Measurements from ENCODE around the gene ABL1. TPM values are rescaled to one million over a fixed set of nuclear protein-coding genes. Genes with fewer than 3 reads are reported as not detected.

Gene ABL1
- total RNA-seq: 52.1 TPM
- long read RNA-seq, full-length matches to known transcripts: 3 of 49 reads
- long read RNA-seq, partial matches to known transcripts: 45 of 49 reads
- long read RNA-seq, other reads (novel, unspliced or antisense): 1 of 49 reads

- no peak for TF ChIP-seq CTCF (IDR thresholded peaks at IDR 0.05)
- Histone ChIP-seq H3K27ac (peak within 1 kb of the TSS; percentile 89), H3K4me1 (peaks cover 45% of the 10 kb centered on the region), H3K36me3 (no peaks in the 10 kb centered on the region), H3K27me3 (no peaks in the 10 kb centered on the region), H3K4me3 (peak within 1 kb of the TSS; percentile 69), H3K9me3 (no peaks in the 10 kb centered on the region)
- intact Hi-C loops (cut with DNase I): no loop called here
- DNase-seq (peak; percentile 89), ATAC-seq (peak; percentile 94)
These were observed at the start of gene ABL1 for GRCh38 chr9:130834371-130835336. Gene ABL1, plus strand, starts transcription at chr9:130835254. Its CDS starts 193 bp downstream, at chr9:130835447.

- intact Hi-C loops (cut with DNase I): no loop called here
- no peaks in the 10 kb centered on the region for H3K9me3 ChIP-seq
- TF ChIP-seq CTCF (IDR thresholded peaks at IDR 0.05): no peak
- H3K4me3 ChIP-seq: no peak overlapping the region
- H3K36me3 ChIP-seq: no peaks in the 10 kb centered on the region
- DNase-seq: no peak
- H3K27me3 ChIP-seq: no peaks in the 10 kb centered on the region
- no peak for ATAC-seq
- peaks cover 14% of the 10 kb centered on the region for H3K4me1 ChIP-seq
- H3K27ac ChIP-seq: no peak overlapping the region
These were observed 49.0 kb upstream of the ABL1 start for GRCh38 chr9:130785940-130786508.

- ATAC-seq: no peak
- DNase-seq: no peak
- no peaks in the 10 kb centered on the region for H3K36me3 ChIP-seq
- no peaks in the 10 kb centered on the region for H3K9me3 ChIP-seq
- no peaks in the 10 kb centered on the region for H3K27me3 ChIP-seq
- no peak for TF ChIP-seq CTCF (IDR thresholded peaks at IDR 0.05)
- H3K27ac ChIP-seq: no peak overlapping the region
- no peak overlapping the region for H3K4me3 ChIP-seq
- peaks cover 9% of the 10 kb centered on the region for H3K4me1 ChIP-seq
- intact Hi-C loops (cut with DNase I): no loop called here
These were observed 48.5 kb upstream of the ABL1 start for GRCh38 chr9:130786526-130786925.

DNA sequence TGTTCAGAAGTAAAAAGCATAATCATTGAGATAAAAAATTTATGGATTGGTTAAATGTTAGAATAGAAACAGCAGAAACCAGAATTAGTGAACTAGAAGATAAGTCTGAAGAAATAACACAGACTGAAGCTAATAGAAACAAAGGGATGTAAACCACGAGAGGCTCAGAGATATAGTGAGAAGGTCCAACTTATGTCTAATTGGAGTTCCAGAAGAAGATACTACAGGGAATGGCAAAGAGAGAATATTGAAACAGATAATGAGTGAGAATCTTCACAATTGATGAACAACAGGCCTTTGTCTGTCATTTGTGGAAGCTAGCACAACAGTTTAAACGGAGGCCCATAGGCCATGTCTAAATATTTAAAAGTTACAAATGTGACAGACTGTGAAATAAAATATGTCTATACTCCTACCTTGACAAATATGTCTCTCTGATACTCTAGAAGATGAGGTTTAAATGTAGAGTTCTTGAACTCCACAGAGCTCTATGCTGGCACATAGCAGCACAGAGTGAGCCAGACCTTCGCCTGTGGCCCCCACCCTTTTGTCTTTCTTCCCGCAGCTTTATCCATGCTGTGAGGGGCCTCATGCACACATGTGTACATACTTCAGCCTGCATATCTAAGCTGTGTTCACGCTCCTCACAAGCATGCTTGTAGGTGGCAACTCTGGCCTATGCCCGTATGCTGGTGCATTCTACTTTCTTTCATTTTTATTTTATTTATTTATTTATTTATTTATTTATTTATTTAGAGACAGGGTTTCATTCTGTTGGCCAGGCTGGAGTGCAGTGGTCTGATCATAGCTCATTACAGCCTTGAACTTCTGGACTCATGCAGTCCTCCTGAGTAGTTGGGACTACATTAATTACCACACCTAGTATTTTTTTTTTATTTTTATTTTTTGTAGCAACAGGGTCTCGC lies 45.0 kb upstream of the ABL1 start:
- Histone ChIP-seq H3K9me3 (no peaks in the 10 kb centered on the region), H3K36me3 (no peaks in the 10 kb centered on the region), H3K4me3 (no peak overlapping the region), H3K27me3 (no peaks in the 10 kb centered on the region), H3K27ac (no peak overlapping the region), H3K4me1 (peaks cover 6% of the 10 kb centered on the region)
- no peak for TF ChIP-seq CTCF (IDR thresholded peaks at IDR 0.05)
- no peak for ATAC-seq
- intact Hi-C loops (cut with DNase I): no loop called here
- DNase-seq: no peak

DNA sequence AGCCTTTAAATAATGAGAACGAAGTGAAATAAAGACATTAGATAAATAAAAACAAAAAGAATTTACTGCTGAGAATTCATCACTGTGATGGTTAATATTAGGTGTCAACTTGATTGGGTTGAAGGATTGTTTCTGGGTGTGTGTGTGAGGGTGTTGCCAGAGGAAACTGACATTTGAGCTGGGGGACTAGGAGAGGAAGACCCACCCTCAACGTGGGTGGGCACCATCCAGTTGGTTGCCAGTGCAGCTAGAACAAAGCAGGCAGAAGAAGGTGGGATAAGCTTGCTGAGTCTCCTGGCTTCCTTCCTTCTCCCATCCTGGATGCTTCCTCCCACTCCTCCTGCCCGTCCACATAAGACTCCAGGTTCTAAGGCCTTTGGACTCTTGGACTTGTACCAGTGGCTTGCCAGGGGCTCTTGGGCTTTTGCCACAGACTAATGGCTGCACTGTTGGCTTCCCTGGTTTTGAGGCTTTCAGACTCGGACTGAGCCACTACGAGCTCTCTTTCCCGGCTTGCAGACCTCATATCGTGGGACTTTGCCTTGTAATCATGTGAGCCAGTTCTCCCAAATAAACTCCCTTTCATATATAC lies 43.7 kb upstream of the ABL1 start:
- Histone ChIP-seq H3K4me3 (no peak overlapping the region), H3K27me3 (no peaks in the 10 kb centered on the region), H3K9me3 (no peaks in the 10 kb centered on the region), H3K36me3 (no peaks in the 10 kb centered on the region), H3K27ac (no peak overlapping the region), H3K4me1 (peaks cover 13% of the 10 kb centered on the region)
- DNase-seq: no peak
- no peak for TF ChIP-seq CTCF (IDR thresholded peaks at IDR 0.05)
- no peak for ATAC-seq
- intact Hi-C loops (cut with DNase I): no loop called here
